Measurements from ENCODE around the gene ZFP57.

The ZFP57 gene

GRCh38 chr6:29626948-29627754 is 53.8 kb downstream of the ZFP57 start:
- no peak for DNase-seq (ENCODE audit: low read depth in 2 of 3, low spot score in 2 of 3)

GRCh38 chr6:29625337-29625930 is 55.5 kb downstream of the ZFP57 start:
- no peak for DNase-seq (ENCODE audit: low read depth in 2 of 3, low spot score in 2 of 3)

- no peak for DNase-seq (ENCODE audit: low read depth in 2 of 3, low spot score in 2 of 3)
Observed at GRCh38 chr6:29624520-29624961, 56.4 kb downstream of the ZFP57 start.

Data from activated CD8-positive, alpha-beta memory T cell treated with anti-CD3 and anti-CD28 coated beads for 48 hours (primary cell).